CD4-positive, alpha-beta memory T cell (primary cell): Measurements from ENCODE around the gene NUB1. TPM values are rescaled to one million over a fixed set of nuclear protein-coding genes. Genes with fewer than 3 reads are reported as not detected.

ENCODE experiments used
- CTCF ChIA-PET: fragments of 350-600 bp; sonication (Branson Sonifier 250); formaldehyde crosslinking; loops from one replicate; lab custom pipeline; 2021; ENCODE audit warnings: inconsistent platforms; ENCODE audit not compliant: partially characterized antibody; lab: Charles Lee
- POLR2A ChIA-PET: fragments of 350-600 bp; sonication (Branson Sonifier 250); formaldehyde crosslinking; loops from one replicate; lab custom pipeline; 2021; ENCODE audit not compliant: partially characterized antibody; lab: Charles Lee
- DNase-seq, 5 donors: peaks; one replicate each; pipeline versions ENCODE4 v3.0.0 to v3.0.0-alpha.2; 2020 to 2022; ENCODE audit warnings: mixed read lengths in 1 of 5
- H3K27ac ChIP-seq: one replicate; pipeline ENCODE4 v1.7.0; 2013; ENCODE audit warnings: low read depth, low read length
- H3K27me3 ChIP-seq: 2 replicates; pipeline ENCODE4 v1.7.0; 2013; ENCODE audit warnings: mild to moderate bottlenecking, low read length, moderate library complexity; ENCODE audit not compliant: insufficient read depth
- H3K36me3 ChIP-seq: 2 replicates; pipeline ENCODE4 v1.7.0; 2013; ENCODE audit warnings: mild to moderate bottlenecking, low read length, moderate library complexity; ENCODE audit not compliant: insufficient read depth
- H3K4me1 ChIP-seq: 2 replicates; pipeline ENCODE4 v1.7.0; 2013; ENCODE audit warnings: mild to moderate bottlenecking, low read length, moderate library complexity; ENCODE audit not compliant: insufficient read depth
- H3K4me3 ChIP-seq, 2 donors: one replicate each; pipeline ENCODE4 v1.7.0; 2013; ENCODE audit warnings: low read length in 2 of 2, mild to moderate bottlenecking in 1 of 2
- H3K9me3 ChIP-seq, 2 donors: one replicate each; pipeline ENCODE4 v1.7.0; 2013; ENCODE audit warnings: low read length in 2 of 2, control low read depth in 1 of 2; ENCODE audit not compliant: control insufficient read depth in 1 of 2
- H3K27ac Mint-ChIP-seq, 7 donors: one replicate each; pipeline ENCODE4 v1.8.0; 2020 to 2021; ENCODE audit warnings: mixed read lengths in 7 of 7, mild to moderate bottlenecking in 6 of 7, inconsistent platforms in 3 of 7, moderate library complexity in 3 of 7
- H3K27me3 Mint-ChIP-seq, 2 donors: one replicate each; pipeline ENCODE4 v1.8.0; 2020 to 2021; ENCODE audit warnings: mixed read lengths in 2 of 2
- H3K36me3 Mint-ChIP-seq, 2 donors: one replicate each; pipeline ENCODE4 v1.8.0; 2020 to 2021; ENCODE audit warnings: mixed read lengths in 2 of 2, inconsistent platforms in 1 of 2, mild to moderate bottlenecking in 1 of 2
- H3K4me1 Mint-ChIP-seq, 4 donors: one replicate each; pipeline ENCODE4 v1.8.0; 2020 to 2021; ENCODE audit warnings: mixed read lengths in 4 of 4, mild to moderate bottlenecking in 1 of 4
- H3K4me3 Mint-ChIP-seq, 8 donors: one replicate each; pipeline ENCODE4 v1.8.0; 2020 to 2021; ENCODE audit warnings: mixed read lengths in 8 of 8, mild to moderate bottlenecking in 7 of 8, moderate library complexity in 6 of 8, inconsistent platforms in 3 of 8
- H3K9me3 Mint-ChIP-seq, 8 donors: one replicate each; pipeline ENCODE4 v1.8.0; 2020 to 2021; ENCODE audit warnings: mixed read lengths in 8 of 8, mild to moderate bottlenecking in 5 of 8, inconsistent platforms in 3 of 8, moderate library complexity in 1 of 8
- intact Hi-C: fragments of 100-400 bp; cut with micrococcal nuclease; formaldehyde crosslinking; loops from one replicate; pipeline ENCODE4 v1.15.1; 2023
- polyA plus RNA-seq, 2 donors: library from polyadenylated mRNA; unstranded; fragments of 300-500 nt; fragmentation: Illumina TruSeq; gene quantifications; one replicate each; pipeline ENCODE4 v1.2.3, GENCODE V29; 2021
- total RNA-seq, 2 experiments: library from RNA; stranded (reverse); gene quantifications; one replicate each; pipeline ENCODE4 v1.2.3, GENCODE V29; 2021

NUB1 gene, protein sequence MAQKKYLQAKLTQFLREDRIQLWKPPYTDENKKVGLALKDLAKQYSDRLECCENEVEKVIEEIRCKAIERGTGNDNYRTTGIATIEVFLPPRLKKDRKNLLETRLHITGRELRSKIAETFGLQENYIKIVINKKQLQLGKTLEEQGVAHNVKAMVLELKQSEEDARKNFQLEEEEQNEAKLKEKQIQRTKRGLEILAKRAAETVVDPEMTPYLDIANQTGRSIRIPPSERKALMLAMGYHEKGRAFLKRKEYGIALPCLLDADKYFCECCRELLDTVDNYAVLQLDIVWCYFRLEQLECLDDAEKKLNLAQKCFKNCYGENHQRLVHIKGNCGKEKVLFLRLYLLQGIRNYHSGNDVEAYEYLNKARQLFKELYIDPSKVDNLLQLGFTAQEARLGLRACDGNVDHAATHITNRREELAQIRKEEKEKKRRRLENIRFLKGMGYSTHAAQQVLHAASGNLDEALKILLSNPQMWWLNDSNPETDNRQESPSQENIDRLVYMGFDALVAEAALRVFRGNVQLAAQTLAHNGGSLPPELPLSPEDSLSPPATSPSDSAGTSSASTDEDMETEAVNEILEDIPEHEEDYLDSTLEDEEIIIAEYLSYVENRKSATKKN
- total RNA-seq = 100 to 1,000 TPM; 116 to 119 TPM
- polyA plus RNA-seq = 10 to 100 TPM; 50.1 to 77.0 TPM

- H3K27me3 ChIP-seq = no peaks in the 10 kb centered on the region
- Mint-ChIP-seq H3K4me3 (peak within 1 kb of the TSS; percentile 79 to 91 (median 89)), H3K27me3 (no peaks in the 10 kb centered on the region), H3K36me3 (peaks cover 17 to 32% of the 10 kb centered on the region in 2 donors), H3K27ac (peak within 1 kb of the TSS; percentile 87 to 97 (median 93)), H3K4me1 (peaks cover 19 to 42% (median 29%) of the 10 kb centered on the region in 4 donors), H3K9me3 (peaks cover 0 to 5% (median 3%) of the 10 kb centered on the region in 8 donors)
- ChIA-PET CTCF (interaction anchor here (1.0 to 6.4 kb wide), 4 partner anchors 11 to 98 kb away, joined by 3 to 52 read pairs (median 15); no protein-coding TSS in a partner anchor), POLR2A (interaction anchor here (0.5 to 4.4 kb wide), 11 partner anchors 11 to 1091 kb away, joined by 3 to 49 read pairs (median 5); partner anchors contain the start of genes ABCB8, ABCF2, CRYGN and WDR86)
- H3K4me3 ChIP-seq = peak within 1 kb of the TSS; percentile 80 to 86
- peak within 1 kb of the TSS; percentile 81 for H3K27ac ChIP-seq
- intact Hi-C loops = loop anchor here (1.0 to 10.0 kb wide), 4 partner anchors 9 to 535 kb away; partner anchors contain the start of gene PRKAG2
- DNase-seq = peak; percentile 84 to 94 (median 88)
- peaks cover 28% of the 10 kb centered on the region for H3K4me1 ChIP-seq
- no peaks in the 10 kb centered on the region for H3K9me3 ChIP-seq
- peaks cover 13% of the 10 kb centered on the region for H3K36me3 ChIP-seq
Observed at GRCh38 chr7:151341357-151342101, at the start of gene NUB1. NUB1 (plus strand) TSS chr7:151341812; CDS start chr7:151345350, 3,538 bp downstream.

DNA sequence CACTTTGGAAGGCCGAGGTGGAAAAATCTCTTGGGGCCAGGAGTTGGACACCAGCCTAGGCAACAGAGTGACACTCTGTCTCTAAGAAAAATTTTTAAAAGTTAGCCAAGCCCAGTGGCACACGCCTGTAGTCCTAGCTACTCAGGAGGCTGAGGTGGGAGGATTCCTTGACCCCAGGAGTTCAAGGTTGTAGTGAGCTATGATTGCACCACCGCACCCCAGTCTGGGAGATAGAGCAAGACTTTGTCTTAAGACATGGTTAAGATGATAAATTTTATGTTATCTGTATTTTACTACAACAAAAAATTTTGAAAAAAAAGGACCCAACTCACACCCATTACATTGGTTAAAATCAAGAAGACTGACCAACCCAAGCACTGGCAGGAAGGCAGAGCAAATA is 48.8 kb upstream of the NUB1 start:
- H3K27me3 ChIP-seq = no peaks in the 10 kb centered on the region
- no peaks in the 10 kb centered on the region for H3K36me3 ChIP-seq
- peaks cover 11 to 15% of the 10 kb centered on the region in 2 donors for H3K27me3 Mint-ChIP-seq
- CTCF ChIA-PET = no interaction called here
- intact Hi-C loops = no loop called here
- peaks cover 0 to 10% of the 10 kb centered on the region in 2 donors for H3K36me3 Mint-ChIP-seq
- POLR2A ChIA-PET = no interaction called here
- H3K4me3 Mint-ChIP-seq = no peak overlapping the region
- peaks cover 4 to 10% (median 7%) of the 10 kb centered on the region in 8 donors for H3K9me3 Mint-ChIP-seq
- no peak for DNase-seq
- no peak overlapping the region for H3K27ac ChIP-seq
- H3K4me1 Mint-ChIP-seq = no peaks in the 10 kb centered on the region
- no peak overlapping the region for H3K4me3 ChIP-seq
- no peaks in the 10 kb centered on the region for H3K4me1 ChIP-seq
- H3K9me3 ChIP-seq = no peaks in the 10 kb centered on the region
- H3K27ac Mint-ChIP-seq = no peak overlapping the region

DNA sequence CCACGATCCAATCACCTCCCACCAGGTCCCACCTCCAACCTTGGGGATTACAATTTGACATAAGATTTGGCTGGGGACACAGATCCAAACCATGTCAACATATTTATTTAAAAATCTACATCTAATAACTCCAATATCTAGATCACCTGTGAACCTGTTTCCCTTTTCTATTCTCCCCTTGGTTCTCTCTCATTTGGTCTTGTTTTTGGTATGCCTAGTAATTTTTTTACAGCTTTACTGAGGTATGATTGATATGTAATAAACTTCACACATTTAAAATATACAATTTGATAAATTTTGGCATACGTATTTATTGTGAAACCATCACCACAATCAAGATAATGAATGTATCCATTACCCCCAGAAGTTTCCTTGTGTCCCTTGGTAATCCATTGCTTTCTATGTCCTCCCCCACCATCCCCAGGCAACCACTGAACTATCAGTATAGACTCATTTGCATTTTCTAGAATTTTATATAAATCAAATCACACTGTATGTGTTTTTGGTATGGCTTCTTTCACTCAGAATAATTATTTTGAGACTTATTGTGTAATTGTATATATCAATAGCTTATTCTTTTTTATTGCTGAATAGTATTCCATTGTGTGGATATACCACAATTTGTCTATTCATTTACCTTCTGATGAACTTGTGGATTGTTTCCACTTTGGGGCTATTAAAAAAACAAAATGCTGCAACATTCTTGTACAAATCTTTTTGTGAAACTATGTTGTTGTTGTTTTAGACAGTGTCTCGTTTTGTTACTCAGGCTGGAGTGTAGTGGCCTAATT is 45.2 kb upstream of the NUB1 start:
- Mint-ChIP-seq H3K36me3 (peaks cover 0 to 11% of the 10 kb centered on the region in 2 donors), H3K4me3 (no peak overlapping the region), H3K27ac (no peak overlapping the region), H3K9me3 (peaks cover 4 to 10% (median 7%) of the 10 kb centered on the region in 8 donors), H3K27me3 (peaks cover 18 to 21% of the 10 kb centered on the region in 2 donors), H3K4me1 (no peaks in the 10 kb centered on the region)
- no peak for DNase-seq
- intact Hi-C loops = no loop called here
- Histone ChIP-seq H3K36me3 (no peaks in the 10 kb centered on the region), H3K9me3 (no peaks in the 10 kb centered on the region), H3K27ac (no peak overlapping the region), H3K4me3 (no peak overlapping the region), H3K4me1 (no peaks in the 10 kb centered on the region), H3K27me3 (no peaks in the 10 kb centered on the region)
- ChIA-PET POLR2A (no interaction called here), CTCF (no interaction called here)

GRCh38 chr7:151298765-151299164 is 42.8 kb upstream of the NUB1 start:
- Histone ChIP-seq H3K9me3 (no peaks in the 10 kb centered on the region), H3K27ac (no peak overlapping the region), H3K4me1 (peaks cover 3% of the 10 kb centered on the region), H3K4me3 (no peak overlapping the region), H3K36me3 (no peaks in the 10 kb centered on the region), H3K27me3 (peaks cover 3% of the 10 kb centered on the region)
- Mint-ChIP-seq H3K27ac (no peak overlapping the region), H3K4me3 (no peak overlapping the region), H3K27me3 (peaks cover 24% of the 10 kb centered on the region in 2 donors), H3K4me1 (peaks cover 0 to 3% (median 2%) of the 10 kb centered on the region in 4 donors), H3K36me3 (peaks cover 0 to 11% of the 10 kb centered on the region in 2 donors), H3K9me3 (peaks cover 4 to 10% (median 7%) of the 10 kb centered on the region in 8 donors)
- POLR2A ChIA-PET = no interaction called here
- CTCF ChIA-PET = interaction anchor here (1.0 kb wide), 1 partner anchor 130 kb away, joined by 3 read pairs; no protein-coding TSS in a partner anchor
- intact Hi-C loops = no loop called here
- no peak for DNase-seq

- Histone ChIP-seq H3K4me3 (no peak overlapping the region), H3K27me3 (peaks cover 4% of the 10 kb centered on the region), H3K36me3 (no peaks in the 10 kb centered on the region), H3K4me1 (peaks cover 5% of the 10 kb centered on the region), H3K27ac (no peak overlapping the region), H3K9me3 (no peaks in the 10 kb centered on the region)
- ChIA-PET POLR2A (no interaction called here), CTCF (interaction anchor here (1.0 kb wide), 1 partner anchor 130 kb away, joined by 3 read pairs; no protein-coding TSS in a partner anchor)
- peaks cover 0 to 5% (median 3%) of the 10 kb centered on the region in 4 donors for H3K4me1 Mint-ChIP-seq
- H3K36me3 Mint-ChIP-seq = peaks cover 0 to 11% of the 10 kb centered on the region in 2 donors
- peaks cover 4 to 10% (median 7%) of the 10 kb centered on the region in 8 donors for H3K9me3 Mint-ChIP-seq
- no peak for DNase-seq
- H3K4me3 Mint-ChIP-seq = no peak overlapping the region
- H3K27ac Mint-ChIP-seq = peak overlapping the region in 1 of 7 donors; percentile 13
- peaks cover 17 to 22% of the 10 kb centered on the region in 2 donors for H3K27me3 Mint-ChIP-seq
- intact Hi-C loops = no loop called here
Observed at GRCh38 chr7:151299530-151299929, 42.1 kb upstream of the NUB1 start.

GRCh38 chr7:151299940-151300645 is 41.5 kb upstream of the NUB1 start:
- intact Hi-C loops = no loop called here
- Mint-ChIP-seq H3K4me3 (no peak overlapping the region), H3K4me1 (peaks cover 3 to 9% (median 6%) of the 10 kb centered on the region in 4 donors), H3K9me3 (peaks cover 4 to 10% (median 7%) of the 10 kb centered on the region in 8 donors), H3K36me3 (peaks cover 0 to 11% of the 10 kb centered on the region in 2 donors), H3K27ac (peak overlapping the region in 1 of 7 donors; percentile 13), H3K27me3 (peaks cover 21 to 22% of the 10 kb centered on the region in 2 donors)
- Histone ChIP-seq H3K4me3 (no peak overlapping the region), H3K27ac (no peak overlapping the region), H3K9me3 (no peaks in the 10 kb centered on the region), H3K27me3 (peaks cover 7% of the 10 kb centered on the region), H3K36me3 (no peaks in the 10 kb centered on the region), H3K4me1 (peaks cover 5% of the 10 kb centered on the region)
- DNase-seq = no peak
- CTCF ChIA-PET = no interaction called here
- POLR2A ChIA-PET = no interaction called here
